Measurements from ENCODE around the gene WDFY1. TPM values are rescaled to one million over a fixed set of nuclear protein-coding genes. Genes with fewer than 3 reads are reported as not detected.
"Not testable (repeated sequence)": the region's sequence is repeated elsewhere in the genome, so short reads cannot be mapped to it uniquely, and the experiment has no call there.

Gene WDFY1
- total RNA-seq, 4 donors from 2014 or later, result 28.1 to 38.4 (median 31.8) TPM

- no peak for TF ChIP-seq POLR2A (IDR thresholded peaks at IDR 0.05)
- TF ChIP-seq, protein P1, sequence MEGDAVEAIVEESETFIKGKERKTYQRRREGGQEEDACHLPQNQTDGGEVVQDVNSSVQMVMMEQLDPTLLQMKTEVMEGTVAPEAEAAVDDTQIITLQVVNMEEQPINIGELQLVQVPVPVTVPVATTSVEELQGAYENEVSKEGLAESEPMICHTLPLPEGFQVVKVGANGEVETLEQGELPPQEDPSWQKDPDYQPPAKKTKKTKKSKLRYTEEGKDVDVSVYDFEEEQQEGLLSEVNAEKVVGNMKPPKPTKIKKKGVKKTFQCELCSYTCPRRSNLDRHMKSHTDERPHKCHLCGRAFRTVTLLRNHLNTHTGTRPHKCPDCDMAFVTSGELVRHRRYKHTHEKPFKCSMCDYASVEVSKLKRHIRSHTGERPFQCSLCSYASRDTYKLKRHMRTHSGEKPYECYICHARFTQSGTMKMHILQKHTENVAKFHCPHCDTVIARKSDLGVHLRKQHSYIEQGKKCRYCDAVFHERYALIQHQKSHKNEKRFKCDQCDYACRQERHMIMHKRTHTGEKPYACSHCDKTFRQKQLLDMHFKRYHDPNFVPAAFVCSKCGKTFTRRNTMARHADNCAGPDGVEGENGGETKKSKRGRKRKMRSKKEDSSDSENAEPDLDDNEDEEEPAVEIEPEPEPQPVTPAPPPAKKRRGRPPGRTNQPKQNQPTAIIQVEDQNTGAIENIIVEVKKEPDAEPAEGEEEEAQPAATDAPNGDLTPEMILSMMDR (IDR thresholded peaks at IDR 0.05), result no peak
- 56 to 61% methylated on average over 12 of the region's 12 CpGs for WGBS, 2 donors
- intact Hi-C loops (cut with DNase I; ENCODE audit: low total_unique reads), result no loop called here
- no peak for DNase-seq (ENCODE audit: low spot score in 2 of 2)
- H3K4me3 ChIP-seq (ENCODE audit: low read depth, poor library complexity, severe bottlenecking), result no peak overlapping the region
Measured at GRCh38 chr2:223941579-223942277, 3.4 kb downstream of the WDFY1 start.

- WGBS, 2 donors, result 48 to 56% methylated on average over 2 of the region's 2 CpGs
- H3K4me3 ChIP-seq (ENCODE audit: low read depth, poor library complexity, severe bottlenecking); intact Hi-C loops (cut with DNase I; ENCODE audit: low total_unique reads); DNase-seq (ENCODE audit: low spot score in 2 of 2): not testable (repeated sequence)
Measured at GRCh38 chr2:223939438-223939837, 5.7 kb downstream of the WDFY1 start.

DNA sequence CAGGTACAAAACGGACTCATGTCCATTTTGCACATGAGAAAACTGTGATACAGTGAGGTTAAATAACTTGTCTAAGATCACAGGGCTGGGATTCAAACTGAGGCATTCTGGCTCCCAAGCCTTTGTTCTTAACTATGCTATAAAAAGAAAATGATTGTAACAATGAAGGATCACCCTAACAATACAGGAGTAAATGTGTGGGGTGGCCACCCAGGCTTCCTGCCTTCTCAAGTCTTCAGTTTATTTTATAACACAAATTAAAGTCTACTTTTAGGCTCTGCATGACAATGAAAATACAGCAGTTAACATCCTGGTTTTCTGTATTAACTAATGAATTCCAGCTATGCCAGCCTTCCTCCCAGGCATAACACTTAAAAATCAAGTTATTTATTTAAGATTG lies 7.6 kb downstream of the WDFY1 start:
- WGBS, 2 donors, result 0 to 3% methylated on average over 1 of the region's 1 CpG
- TF ChIP-seq, protein P1 (IDR thresholded peaks at IDR 0.05), result no peak
- no peak for TF ChIP-seq POLR2A (IDR thresholded peaks at IDR 0.05)
- H3K4me3 ChIP-seq (ENCODE audit: low read depth, poor library complexity, severe bottlenecking), result no peak overlapping the region
- intact Hi-C loops (cut with DNase I; ENCODE audit: low total_unique reads), result no loop called here
- no peak for DNase-seq (ENCODE audit: low spot score in 2 of 2)

DNA sequence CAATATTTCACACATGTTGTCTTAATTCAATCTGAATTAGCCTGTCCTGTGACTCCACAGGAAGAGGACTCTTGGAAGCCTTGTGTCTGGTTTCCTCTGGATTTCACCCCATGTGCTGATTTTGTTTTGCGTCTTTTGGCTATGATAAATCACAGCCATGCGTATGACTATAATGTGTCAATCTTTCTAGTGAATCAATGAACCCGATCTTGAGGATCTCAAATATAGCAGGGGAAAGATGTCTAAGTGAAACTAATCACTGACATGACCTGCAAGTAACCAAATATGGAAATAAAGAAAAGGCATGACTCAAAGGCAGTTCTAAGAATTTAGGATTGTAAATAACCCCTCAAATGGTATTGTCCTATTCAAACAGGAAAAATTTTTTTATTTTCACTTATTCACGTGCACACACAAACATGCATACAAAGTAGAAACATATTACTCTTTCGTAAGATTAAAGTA lies 8.2 kb downstream of the WDFY1 start:
- no peak overlapping the region for H3K4me3 ChIP-seq (ENCODE audit: low read depth, poor library complexity, severe bottlenecking)
- no peak for DNase-seq (ENCODE audit: low spot score in 2 of 2)
- intact Hi-C loops (cut with DNase I; ENCODE audit: low total_unique reads), result no loop called here
- WGBS, 2 donors, result 49 to 58% methylated on average over 5 of the region's 5 CpGs
- TF ChIP-seq, protein P1 (IDR thresholded peaks at IDR 0.05), result no peak
- TF ChIP-seq POLR2A (IDR thresholded peaks at IDR 0.05), result no peak

GRCh38 chr2:223935459-223936125 lies 9.5 kb downstream of the WDFY1 start:
- H3K4me3 ChIP-seq (ENCODE audit: low read depth, poor library complexity, severe bottlenecking), result no peak overlapping the region
- DNase-seq (ENCODE audit: low spot score in 2 of 2), result no peak
- intact Hi-C loops (cut with DNase I; ENCODE audit: low total_unique reads), result no loop called here
- TF ChIP-seq, protein P1 (IDR thresholded peaks at IDR 0.05), result no peak
- TF ChIP-seq POLR2A (IDR thresholded peaks at IDR 0.05), result no peak

DNA sequence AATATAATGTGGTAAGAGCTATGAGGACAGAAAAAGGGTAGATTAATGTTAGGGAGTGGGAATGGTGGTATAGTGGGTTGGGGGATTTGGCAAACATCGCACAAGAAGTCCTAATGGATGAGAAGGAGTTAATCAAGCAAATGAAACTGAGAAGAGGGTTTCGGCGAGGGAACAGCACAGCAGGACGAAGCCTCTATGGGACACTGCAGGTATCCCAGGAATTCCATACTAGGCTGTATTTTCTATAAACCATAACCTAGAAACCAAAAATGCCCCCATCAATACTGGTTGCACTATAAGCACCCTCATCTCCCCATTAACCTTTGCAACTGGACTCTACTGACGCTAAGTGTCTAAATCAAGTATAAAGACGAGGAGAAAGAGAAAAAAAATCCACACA lies 10.3 kb downstream of the WDFY1 start:
- no peak for TF ChIP-seq POLR2A (IDR thresholded peaks at IDR 0.05)
- TF ChIP-seq, protein P1 (IDR thresholded peaks at IDR 0.05), result no peak
- 76 to 79% methylated on average over 6 of the region's 6 CpGs for WGBS, 2 donors
- no peak overlapping the region for H3K4me3 ChIP-seq (ENCODE audit: low read depth, poor library complexity, severe bottlenecking)
- intact Hi-C loops (cut with DNase I; ENCODE audit: low total_unique reads), result no loop called here
- no peak for DNase-seq (ENCODE audit: low spot score in 2 of 2)
